IMR-90 (cell line): Measurements from ENCODE around the gene PSME3. TPM values are rescaled to one million over a fixed set of nuclear protein-coding genes. Genes with fewer than 3 reads are reported as not detected.

Source experiments
- ATAC-seq: fragments of 200-7000 bp; cut with Tn5 transposase; 2 replicates; pipeline ENCODE4 v1.9.1; 2020; ENCODE audit warnings: low read depth, mild to moderate bottlenecking, moderate library complexity
- BruUV-seq: library from RNA; stranded (reverse); fragments of 400-500 nt; replicated peaks from 2 replicates; lab custom pipeline; 2021; lab: Mats Ljungman, UMichigan
- CTCF ChIA-PET: fragments of 300-600 bp; formaldehyde crosslinking; extraction: SDS; loops from one replicate; lab custom pipeline; 2021; ENCODE audit warnings: antibody characterized with exemption; lab: Yijun Ruan, JAX
- POLR2A ChIA-PET: fragments of 300-600 bp; sonication (Branson Sonifier 250); formaldehyde crosslinking; loops from one replicate; lab custom pipeline; 2022; ENCODE audit warnings: antibody characterized with exemption; ENCODE audit not compliant: unreplicated experiment; lab: Charles Lee
- DNase-seq: peaks from one replicate; pipeline ENCODE4 v3.0.0; 2013
- H2AFZ ChIP-seq: replicated peaks from 2 replicates; pipeline ENCODE3; 2013; ENCODE audit warnings: low read length, mild to moderate bottlenecking; ENCODE audit not compliant: poor library complexity
- H2AK5ac ChIP-seq: 2 replicates; pipeline ENCODE4 v1.6.1; 2013; ENCODE audit warnings: low read depth, low read length, inconsistent platforms
- H2AK9ac ChIP-seq: replicated peaks from 2 replicates; pipeline ENCODE3; 2013; ENCODE audit warnings: mild to moderate bottlenecking, low read depth, low read length, moderate library complexity; ENCODE audit not compliant: poor library complexity
- H2BK120ac ChIP-seq: 2 replicates; pipeline ENCODE4 v1.6.1; 2013; ENCODE audit warnings: low read depth, low read length, inconsistent platforms
- H2BK15ac ChIP-seq: 3 replicates; pipeline ENCODE4 v1.6.1; 2013; ENCODE audit warnings: low read depth, low read length, inconsistent platforms
- H2BK20ac ChIP-seq: 2 replicates; pipeline ENCODE4 v1.6.1; 2013; ENCODE audit warnings: low read depth, mild to moderate bottlenecking, inconsistent platforms, low read length, moderate library complexity
- H2BK5ac ChIP-seq: 2 replicates; pipeline ENCODE4 v1.6.1; 2013; ENCODE audit warnings: mild to moderate bottlenecking, low read depth, low read length, inconsistent platforms; ENCODE audit not compliant: poor library complexity, severe bottlenecking
- H3K14ac ChIP-seq: replicated peaks from 2 replicates; pipeline ENCODE4 v1.6.1; 2013; ENCODE audit warnings: low read depth, low read length, inconsistent platforms
- H3K18ac ChIP-seq: 2 replicates; pipeline ENCODE4 v1.6.1; 2013; ENCODE audit warnings: low read depth, low read length, control low read depth
- H3K23ac ChIP-seq: 2 replicates; pipeline ENCODE4 v1.6.1; 2013; ENCODE audit warnings: low read depth, low read length, inconsistent platforms
- H3K27ac ChIP-seq: 2 replicates; pipeline ENCODE4 v1.5.1; 2013; ENCODE audit warnings: mild to moderate bottlenecking, control low read depth, low read length; ENCODE audit not compliant: insufficient read depth
- H3K27me3 ChIP-seq: 2 replicates; pipeline ENCODE4 v1.6.1; 2013; ENCODE audit warnings: low read length; ENCODE audit not compliant: control insufficient read depth, insufficient read depth
- H3K36me3 ChIP-seq: 2 replicates; pipeline ENCODE4 v1.6.1; 2013; ENCODE audit warnings: low read length, mixed read lengths; ENCODE audit not compliant: control insufficient read depth, insufficient read depth
- H3K4ac ChIP-seq: 2 replicates; pipeline ENCODE4 v1.6.1; 2013; ENCODE audit warnings: low read depth, low read length, inconsistent platforms
- H3K4me1 ChIP-seq: 2 replicates; pipeline ENCODE4 v1.6.1; 2013; ENCODE audit warnings: low read length, mixed read lengths; ENCODE audit not compliant: control insufficient read depth, insufficient read depth
- H3K4me2 ChIP-seq: 2 replicates; pipeline ENCODE4 v1.6.1; 2013; ENCODE audit warnings: low read depth, mild to moderate bottlenecking, control low read depth, low read length, moderate library complexity
- H3K4me3 ChIP-seq: 2 replicates; pipeline ENCODE4 v1.5.1; 2013; ENCODE audit warnings: low read depth, mild to moderate bottlenecking, control low read depth, low read length, moderate library complexity; ENCODE audit not compliant: insufficient read depth
- H3K56ac ChIP-seq: 2 replicates; pipeline ENCODE4 v1.6.1; 2013; ENCODE audit warnings: low read length, inconsistent platforms; ENCODE audit not compliant: insufficient read depth; ENCODE audit errors: extremely low read depth
- H3K79me1 ChIP-seq, 2 experiments: 2 replicates each; pipeline ENCODE4 v1.6.1; 2013; ENCODE audit warnings: low read length in 2 of 2, inconsistent platforms in 1 of 2, low read depth in 1 of 2
- H3K9ac ChIP-seq: 2 replicates; pipeline ENCODE4 v1.6.1; 2013; ENCODE audit warnings: low read depth, low read length, control low read depth
- H3K9me1 ChIP-seq: 2 replicates; pipeline ENCODE4 v1.6.1; 2013; ENCODE audit warnings: low read length, inconsistent platforms; ENCODE audit not compliant: insufficient read depth
- H3K9me3 ChIP-seq: 2 replicates; pipeline ENCODE4 v1.6.1; 2013; ENCODE audit warnings: low read length; ENCODE audit not compliant: control insufficient read depth, insufficient read depth
- H4K20me1 ChIP-seq: 2 replicates; pipeline ENCODE4 v1.6.1; 2013; ENCODE audit warnings: low read length, inconsistent platforms; ENCODE audit not compliant: insufficient read depth
- H4K5ac ChIP-seq: 2 replicates; pipeline ENCODE4 v1.6.1; 2013; ENCODE audit warnings: mild to moderate bottlenecking, low read depth, low read length, control low read depth
- H4K8ac ChIP-seq, 2 experiments: 2 replicates each; pipeline ENCODE4 v1.6.1; 2013; ENCODE audit warnings: low read depth in 2 of 2, low read length in 2 of 2, control low read depth in 1 of 2, inconsistent platforms in 1 of 2
- H4K91ac ChIP-seq: 2 replicates; pipeline ENCODE4 v1.6.1; 2013; ENCODE audit warnings: low read depth, low read length, inconsistent platforms; ENCODE audit not compliant: insufficient read depth
- BHLHE40 ChIP-seq: fragments of 150-350 bp; IDR thresholded peaks from 2 replicates; pipeline ENCODE4 v1.6.1; 2016; ENCODE audit warnings: mild to moderate bottlenecking, low read depth, low read length
- CEBPB ChIP-seq: IDR thresholded peaks from 2 replicates; pipeline ENCODE4 v1.6.1; 2012; ENCODE audit warnings: low read depth, low read length, improper control_type of control experiment
- FOS ChIP-seq: fragments of 150-350 bp; IDR thresholded peaks from 2 replicates; pipeline ENCODE4 v1.6.1; 2016; ENCODE audit warnings: low read depth, low read length
- MAFK ChIP-seq: IDR thresholded peaks from 2 replicates; pipeline ENCODE4 v1.6.1; 2012; ENCODE audit warnings: low read depth, low read length, improper control_type of control experiment
- MAZ ChIP-seq: IDR thresholded peaks from 2 replicates; pipeline ENCODE4 v1.6.1; 2012; ENCODE audit warnings: low read depth, mild to moderate bottlenecking, low read length, improper control_type of control experiment, moderate library complexity, borderline replicate concordance
- MXI1 ChIP-seq: IDR thresholded peaks from 2 replicates; pipeline ENCODE4 v1.6.1; 2012; ENCODE audit warnings: low read depth, mild to moderate bottlenecking, low read length, moderate library complexity, borderline replicate concordance
- NFE2L2 ChIP-seq: fragments of 150-350 bp; IDR thresholded peaks from 2 replicates; pipeline ENCODE4 v1.6.1; 2016; ENCODE audit warnings: low read depth, mild to moderate bottlenecking, low read length
- POLR2A ChIP-seq: IDR thresholded peaks from 2 replicates; pipeline ENCODE4 v1.6.1; 2012; ENCODE audit warnings: mild to moderate bottlenecking, low read depth, low read length
- RAD21 ChIP-seq: IDR thresholded peaks from 2 replicates; pipeline ENCODE4 v1.6.1; 2012; ENCODE audit warnings: low read length, improper control_type of control experiment
- RCOR1 ChIP-seq: IDR thresholded peaks from 2 replicates; pipeline ENCODE4 v1.6.1; 2012; ENCODE audit warnings: mild to moderate bottlenecking, low read length, improper control_type of control experiment; ENCODE audit not compliant: insufficient replicate concordance
- RFX5 ChIP-seq: IDR thresholded peaks from 2 replicates; pipeline ENCODE4 v1.8.0; 2012; ENCODE audit warnings: low read depth, mild to moderate bottlenecking, low read length, moderate library complexity
- SMC3 ChIP-seq: fragments of 150-350 bp; IDR thresholded peaks from 2 replicates; pipeline ENCODE4 v1.6.1; 2016; ENCODE audit warnings: low read depth, mild to moderate bottlenecking, antibody characterized with exemption, low read length, moderate library complexity
- USF2 ChIP-seq: fragments of 150-350 bp; IDR thresholded peaks from 2 replicates; pipeline ENCODE4 v1.6.1; 2017; ENCODE audit warnings: mild to moderate bottlenecking, antibody characterized with exemption, low read length, low read depth
- WGBS, 2 experiments: methylation state at CpG; one replicate each; pipeline versions ENCODE4 v1.1.5 to v1.1.7; 2013; ENCODE audit warnings: missing lambda C conversion rate in 2 of 2; ENCODE audit not compliant: insufficient read length in 1 of 2; ENCODE audit errors: extremely low coverage in 2 of 2; 5-methylcytosine and 5-hydroxymethylcytosine counted together
- dilution Hi-C: fragments of 300-500 bp; cut with HindIII; formaldehyde crosslinking; loops from one replicate; pipeline ENCODE4 v1.14.3; 2018; ENCODE audit warnings: low sequenced_read_pairs; ENCODE audit not compliant: unreplicated experiment
- in situ Hi-C: fragments of 300-500 bp; cut with MboI; formaldehyde crosslinking; loops from 3 replicates; pipeline ENCODE4 v1.14.3; 2019; ENCODE audit warnings: low sequenced_read_pairs, inconsistent platforms, mixed read lengths
- intact Hi-C: fragments of 100-400 bp; cut with micrococcal nuclease; formaldehyde crosslinking; loops from 2 replicates; pipeline ENCODE4 v1.10.0; 2022
- polyA plus RNA-seq, 3 experiments: library from polyadenylated mRNA; depleted of rRNA; stranded (reverse); fragments of >200 nt; gene quantifications; 2 replicates each; pipeline ENCODE4 v1.2.3, GENCODE V29; 2012; ENCODE audit warnings: low replicate concordance in 1 of 3
- total RNA-seq: library from RNA; depleted of rRNA; stranded (reverse); fragments of >200 nt; gene quantifications from 2 replicates; pipeline ENCODE4 v1.2.3, GENCODE V29; 2012
- TF ChIP-seq, protein P1 (sequence below): fragments of 150-350 bp; IDR thresholded peaks from 2 replicates; pipeline ENCODE4 v1.6.1; 2016; ENCODE audit warnings: low read depth, mild to moderate bottlenecking, low read length, moderate library complexity, borderline replicate concordance

The PSME3 gene
- total and polyA plus RNA-seq, 2 of the 4 experiments (the other 2 are of a cell fraction) = 72.4 to 100 TPM

- Histone ChIP-seq H3K9me3 (peaks cover 7% of the 10 kb centered on the region), H3K18ac (no peak overlapping the region), H3K27ac (no peak overlapping the region), H3K4me3 (no peak overlapping the region), H3K4me2 (no peak overlapping the region), H2BK20ac (no peak overlapping the region), H3K9ac (no peak overlapping the region), H3K56ac (no peak overlapping the region), H3K27me3 (peaks cover 15% of the 10 kb centered on the region), H3K23ac (no peak overlapping the region), H3K14ac (no peak overlapping the region), H2AK5ac (no peak overlapping the region), H2AFZ (no peak overlapping the region), H3K36me3 (no peaks in the 10 kb centered on the region), H4K91ac (no peak overlapping the region), H3K4me1 (peaks cover 3% of the 10 kb centered on the region; the same call in 1 of the 2 replicates), H3K9me1 (0 out of 2 replicates have a peak, but pooled peaks cover 4% of the 10 kb centered on the region), H2BK15ac (no peak overlapping the region), H2BK5ac (no peak overlapping the region), H4K20me1 (no peaks in the 10 kb centered on the region), H2AK9ac (no peak overlapping the region), H3K4ac (no peak overlapping the region), H2BK120ac (no peak overlapping the region), H4K8ac (no peak overlapping the region), H3K79me1 (no peaks in the 10 kb centered on the region), H4K5ac (no peak overlapping the region)
- ChIA-PET CTCF (no interaction called here), POLR2A (no interaction called here)
- ATAC-seq (no peak), DNase-seq (no peak)
- in situ Hi-C loops (no loop called here), intact Hi-C loops (no loop called here), dilution Hi-C loops (no loop called here)
- no peak for TF ChIP-seq MAFK
- no peak for TF ChIP-seq FOS
- no peak for TF ChIP-seq SMC3
- TF ChIP-seq RAD21 = no peak
- TF ChIP-seq NFE2L2 = no peak
- TF ChIP-seq CEBPB = no peak
- TF ChIP-seq RFX5 = no peak
- TF ChIP-seq POLR2A = no peak
- TF ChIP-seq MXI1 = no peak
- TF ChIP-seq RCOR1 = no peak
- TF ChIP-seq USF2 = no peak
- no peak for TF ChIP-seq BHLHE40
- TF ChIP-seq, protein P1, sequence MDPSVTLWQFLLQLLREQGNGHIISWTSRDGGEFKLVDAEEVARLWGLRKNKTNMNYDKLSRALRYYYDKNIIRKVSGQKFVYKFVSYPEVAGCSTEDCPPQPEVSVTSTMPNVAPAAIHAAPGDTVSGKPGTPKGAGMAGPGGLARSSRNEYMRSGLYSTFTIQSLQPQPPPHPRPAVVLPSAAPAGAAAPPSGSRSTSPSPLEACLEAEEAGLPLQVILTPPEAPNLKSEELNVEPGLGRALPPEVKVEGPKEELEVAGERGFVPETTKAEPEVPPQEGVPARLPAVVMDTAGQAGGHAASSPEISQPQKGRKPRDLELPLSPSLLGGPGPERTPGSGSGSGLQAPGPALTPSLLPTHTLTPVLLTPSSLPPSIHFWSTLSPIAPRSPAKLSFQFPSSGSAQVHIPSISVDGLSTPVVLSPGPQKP = no peak
- TF ChIP-seq MAZ = no peak
- BruUV-seq = no TSS peak
- no CpG with 5 or more reads among the region's 12 CpGs for WGBS, 2 experiments
Measured at GRCh38 chr17:42866631-42867575, 33.7 kb downstream of the PSME3 start.
